ENCODE data around the gene ATPAF1.

DNA sequence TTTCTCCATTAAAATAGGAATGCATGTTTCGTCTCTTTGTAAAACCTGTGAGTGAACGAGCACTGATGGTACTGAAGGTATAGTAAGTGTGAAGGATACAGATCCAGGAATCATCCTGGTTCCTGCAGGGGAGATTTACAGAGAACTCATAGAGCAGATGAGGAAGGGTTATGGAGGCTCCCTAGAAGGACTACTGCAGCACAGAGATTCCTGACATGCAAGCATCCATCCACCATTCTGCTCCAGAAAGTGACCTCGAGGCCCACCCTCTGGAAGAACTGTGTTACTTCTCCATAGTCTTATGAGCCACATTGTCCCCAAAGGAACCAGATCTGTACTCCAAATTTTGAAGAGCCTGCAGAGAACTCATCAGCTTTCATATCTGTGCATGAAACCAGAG lies 78.6 kb downstream of the ATPAF1 start:
- TF ChIP-seq, protein P1, sequence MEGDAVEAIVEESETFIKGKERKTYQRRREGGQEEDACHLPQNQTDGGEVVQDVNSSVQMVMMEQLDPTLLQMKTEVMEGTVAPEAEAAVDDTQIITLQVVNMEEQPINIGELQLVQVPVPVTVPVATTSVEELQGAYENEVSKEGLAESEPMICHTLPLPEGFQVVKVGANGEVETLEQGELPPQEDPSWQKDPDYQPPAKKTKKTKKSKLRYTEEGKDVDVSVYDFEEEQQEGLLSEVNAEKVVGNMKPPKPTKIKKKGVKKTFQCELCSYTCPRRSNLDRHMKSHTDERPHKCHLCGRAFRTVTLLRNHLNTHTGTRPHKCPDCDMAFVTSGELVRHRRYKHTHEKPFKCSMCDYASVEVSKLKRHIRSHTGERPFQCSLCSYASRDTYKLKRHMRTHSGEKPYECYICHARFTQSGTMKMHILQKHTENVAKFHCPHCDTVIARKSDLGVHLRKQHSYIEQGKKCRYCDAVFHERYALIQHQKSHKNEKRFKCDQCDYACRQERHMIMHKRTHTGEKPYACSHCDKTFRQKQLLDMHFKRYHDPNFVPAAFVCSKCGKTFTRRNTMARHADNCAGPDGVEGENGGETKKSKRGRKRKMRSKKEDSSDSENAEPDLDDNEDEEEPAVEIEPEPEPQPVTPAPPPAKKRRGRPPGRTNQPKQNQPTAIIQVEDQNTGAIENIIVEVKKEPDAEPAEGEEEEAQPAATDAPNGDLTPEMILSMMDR (conservative IDR thresholded peaks at IDR 0.05): no peak
- no peak for TF ChIP-seq EZH2 (IDR thresholded peaks at IDR 0.05; ENCODE audit: low read depth)
